GM12872 (cell line): ENCODE data around the gene RNASET2.

Experiments
- TF ChIP-seq, protein P1 (sequence below): IDR thresholded peaks from 3 replicates; pipeline ENCODE4 v1.5.1; 2011; ENCODE audit warnings: low read depth, mild to moderate bottlenecking, low read length, moderate library complexity; ENCODE audit not compliant: insufficient read depth

RNASET2 gene

DNA sequence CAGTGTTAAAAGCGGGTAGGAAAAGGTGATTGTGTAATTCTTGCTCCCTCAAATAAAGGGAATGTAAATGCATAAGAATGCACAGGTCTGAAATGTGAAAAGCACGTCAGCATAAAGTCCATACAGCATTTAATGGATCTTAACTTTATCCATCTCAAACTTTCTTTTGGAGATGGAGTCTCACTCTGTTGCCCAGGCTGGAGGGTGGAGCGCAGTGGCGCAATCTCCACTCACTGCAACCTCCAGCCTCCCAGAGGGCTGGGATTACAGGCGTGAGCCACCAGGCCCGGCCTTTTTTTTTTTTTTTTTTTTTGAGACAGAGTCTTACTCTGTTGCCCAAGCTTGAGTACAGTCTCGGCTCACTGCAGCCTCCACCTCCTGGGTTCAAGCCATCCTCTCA lies 33.4 kb downstream of the RNASET2 start:
- TF ChIP-seq, protein P1, sequence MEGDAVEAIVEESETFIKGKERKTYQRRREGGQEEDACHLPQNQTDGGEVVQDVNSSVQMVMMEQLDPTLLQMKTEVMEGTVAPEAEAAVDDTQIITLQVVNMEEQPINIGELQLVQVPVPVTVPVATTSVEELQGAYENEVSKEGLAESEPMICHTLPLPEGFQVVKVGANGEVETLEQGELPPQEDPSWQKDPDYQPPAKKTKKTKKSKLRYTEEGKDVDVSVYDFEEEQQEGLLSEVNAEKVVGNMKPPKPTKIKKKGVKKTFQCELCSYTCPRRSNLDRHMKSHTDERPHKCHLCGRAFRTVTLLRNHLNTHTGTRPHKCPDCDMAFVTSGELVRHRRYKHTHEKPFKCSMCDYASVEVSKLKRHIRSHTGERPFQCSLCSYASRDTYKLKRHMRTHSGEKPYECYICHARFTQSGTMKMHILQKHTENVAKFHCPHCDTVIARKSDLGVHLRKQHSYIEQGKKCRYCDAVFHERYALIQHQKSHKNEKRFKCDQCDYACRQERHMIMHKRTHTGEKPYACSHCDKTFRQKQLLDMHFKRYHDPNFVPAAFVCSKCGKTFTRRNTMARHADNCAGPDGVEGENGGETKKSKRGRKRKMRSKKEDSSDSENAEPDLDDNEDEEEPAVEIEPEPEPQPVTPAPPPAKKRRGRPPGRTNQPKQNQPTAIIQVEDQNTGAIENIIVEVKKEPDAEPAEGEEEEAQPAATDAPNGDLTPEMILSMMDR: no peak

DNA sequence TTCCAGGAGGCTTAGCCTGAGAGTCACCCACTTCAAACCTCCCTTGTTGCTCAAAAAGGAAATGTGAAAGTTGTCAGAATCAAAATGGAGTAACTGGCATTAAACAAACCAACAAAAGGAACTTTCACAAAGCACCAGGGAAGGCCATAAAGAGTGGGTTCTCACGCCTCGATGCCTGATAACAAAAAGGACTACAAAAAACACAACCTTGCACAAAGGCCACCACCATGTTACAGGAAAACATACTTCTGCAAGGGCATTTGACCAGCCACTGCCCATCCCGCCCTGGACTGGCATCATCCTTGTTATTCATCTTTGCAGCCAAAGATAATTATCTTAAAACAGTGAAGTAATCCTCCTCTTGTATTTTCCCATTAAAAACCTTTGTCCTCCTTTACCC lies 34.8 kb downstream of the RNASET2 start:
- TF ChIP-seq, protein P1: no peak

DNA sequence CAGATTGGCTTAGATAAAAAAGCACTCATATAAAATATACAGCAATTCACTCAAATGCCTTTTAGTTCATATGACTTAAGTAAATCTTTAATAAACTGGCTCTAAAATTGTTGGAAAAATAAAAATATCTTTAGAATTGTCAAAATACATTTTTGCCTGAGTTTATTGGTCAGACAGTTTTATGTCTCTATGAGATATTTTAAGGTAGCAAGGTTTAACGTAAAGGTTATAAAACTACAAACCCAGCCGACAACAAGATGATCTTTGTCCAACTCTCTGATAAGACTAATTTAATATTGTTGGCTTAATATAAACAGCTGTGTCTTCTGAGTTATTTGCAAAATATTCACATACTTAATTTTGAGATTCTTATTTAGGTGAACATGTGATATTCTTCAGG lies 39.5 kb downstream of the RNASET2 start:
- TF ChIP-seq, protein P1: no peak

DNA sequence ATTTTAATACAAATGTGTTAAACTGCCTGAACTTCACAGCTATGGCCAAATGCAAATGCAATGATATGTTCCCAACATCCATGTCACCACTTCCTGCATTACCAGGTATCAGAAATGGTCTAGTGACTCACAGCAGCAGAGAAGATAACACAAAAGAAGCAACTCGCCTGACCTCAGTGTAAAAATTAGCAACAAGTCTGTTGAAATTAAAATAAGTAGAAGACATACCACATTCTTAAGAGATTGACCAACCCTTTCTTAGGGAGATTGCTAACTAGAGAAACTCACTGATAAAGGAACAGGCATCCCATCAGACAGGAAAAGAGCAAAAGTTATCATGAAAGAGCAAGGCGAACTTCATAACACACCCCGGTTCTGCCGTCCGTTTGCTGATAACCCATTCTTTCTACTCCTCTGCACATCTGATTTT lies 45.1 kb downstream of the RNASET2 start:
- TF ChIP-seq, protein P1: no peak

DNA sequence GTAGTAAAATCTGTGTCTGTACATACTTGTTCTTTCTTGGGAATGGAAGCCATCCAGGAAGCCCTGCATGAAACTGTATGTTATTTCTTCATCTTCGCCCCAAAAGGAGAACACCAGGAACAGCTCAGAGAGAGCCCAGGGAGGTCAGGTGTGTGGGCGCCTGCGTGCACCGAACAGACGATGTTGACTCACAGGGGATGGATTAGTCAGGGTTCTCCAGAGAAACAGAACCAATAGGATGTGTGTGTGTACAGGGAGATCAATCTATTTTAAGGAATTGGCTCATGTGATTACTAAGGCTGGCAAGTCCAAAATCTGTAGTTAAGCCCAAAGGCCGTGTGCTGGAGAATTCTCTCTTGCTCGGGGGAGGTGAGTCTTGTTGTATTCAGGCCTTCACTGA lies 45.7 kb downstream of the RNASET2 start:
- TF ChIP-seq, protein P1: no peak

DNA sequence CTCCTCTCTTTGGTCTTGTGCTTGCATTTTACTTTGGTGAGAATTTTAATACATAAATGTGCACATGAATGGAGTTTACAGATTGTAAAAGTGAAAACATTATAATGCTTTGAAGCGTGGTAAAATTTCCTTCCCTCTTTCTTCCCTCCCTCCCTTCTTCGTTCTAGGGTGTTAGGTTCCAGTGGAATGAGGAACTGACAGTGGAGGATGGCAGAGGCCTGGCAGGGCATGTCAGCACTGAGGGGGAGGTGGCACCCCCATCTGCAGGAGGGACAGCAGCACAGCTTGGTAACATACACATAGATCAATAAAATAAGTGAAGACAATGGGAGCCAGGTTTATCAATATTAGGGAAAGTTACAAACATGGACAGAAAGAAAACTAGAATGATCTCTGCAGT lies 47.5 kb downstream of the RNASET2 start:
- TF ChIP-seq, protein P1: no peak

DNA sequence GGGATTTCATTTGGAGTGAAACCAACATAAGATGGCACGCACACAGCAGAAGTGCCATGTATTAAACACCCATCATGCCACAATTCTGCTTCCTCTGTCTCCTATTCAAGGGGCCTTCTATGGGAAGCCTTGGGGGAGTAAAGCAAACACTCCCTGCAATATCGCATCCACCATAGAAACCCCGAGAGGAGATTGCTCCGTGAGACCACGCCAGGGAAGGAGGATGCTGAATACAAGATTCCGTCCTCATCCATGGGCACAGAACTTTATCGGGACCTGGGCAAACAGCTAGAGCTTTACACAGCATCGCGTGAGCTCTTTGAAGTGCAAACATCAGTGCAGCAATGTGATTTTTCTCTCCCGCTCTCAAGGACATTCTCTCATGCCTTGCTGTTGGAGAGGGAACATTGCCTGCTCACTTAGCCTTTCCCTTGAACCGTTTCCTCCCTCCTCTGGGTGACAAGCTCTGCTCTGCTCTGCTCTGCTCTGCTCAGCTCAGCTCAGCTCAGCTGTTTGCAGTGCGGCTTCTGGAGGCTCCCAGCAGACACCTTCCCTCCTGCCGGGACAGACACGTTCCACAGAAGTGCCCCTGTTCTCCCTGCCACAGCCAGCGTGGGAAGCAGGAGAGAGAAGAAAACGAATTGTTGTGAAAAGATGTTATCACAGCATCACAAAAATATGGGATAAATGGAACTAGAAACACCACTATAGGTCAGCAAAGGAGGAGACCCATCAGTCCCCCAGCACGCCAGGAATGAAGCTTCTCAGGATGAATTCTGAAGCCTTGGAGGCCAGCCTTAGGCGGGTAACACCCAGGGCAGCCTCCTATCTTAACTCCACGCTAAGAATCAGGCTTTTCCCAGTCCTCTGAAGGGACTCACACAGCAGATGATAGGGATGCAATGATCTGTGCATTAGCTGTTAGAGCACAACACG lies 48.2 kb downstream of the RNASET2 start:
- TF ChIP-seq, protein P1: no peak
